GM18951 (cell line): ENCODE data around the gene ARHGAP22.

Source experiments
- POLR2A ChIP-seq: IDR thresholded peaks from 4 replicates; pipeline ENCODE4 v1.6.1; 2011; ENCODE audit warnings: mild to moderate bottlenecking; ENCODE audit not compliant: insufficient read length, insufficient read depth; ENCODE audit errors: extremely low read depth
- in situ Hi-C: fragments of 300-500 bp; cut with MboI; formaldehyde crosslinking; loops from one replicate; pipeline ENCODE4 v1.12.0; 2022; ENCODE audit warnings: low sequenced_read_pairs, mixed read lengths, inconsistent platforms; ENCODE audit not compliant: unreplicated experiment

The ARHGAP22 gene

GRCh38 chr10:48399551-48399950 is 205.3 kb downstream of the ARHGAP22 start:
- TF ChIP-seq POLR2A: no peak
- in situ Hi-C loops: no loop called here

GRCh38 chr10:48399056-48399541 is 205.8 kb downstream of the ARHGAP22 start:
- no peak for TF ChIP-seq POLR2A

DNA sequence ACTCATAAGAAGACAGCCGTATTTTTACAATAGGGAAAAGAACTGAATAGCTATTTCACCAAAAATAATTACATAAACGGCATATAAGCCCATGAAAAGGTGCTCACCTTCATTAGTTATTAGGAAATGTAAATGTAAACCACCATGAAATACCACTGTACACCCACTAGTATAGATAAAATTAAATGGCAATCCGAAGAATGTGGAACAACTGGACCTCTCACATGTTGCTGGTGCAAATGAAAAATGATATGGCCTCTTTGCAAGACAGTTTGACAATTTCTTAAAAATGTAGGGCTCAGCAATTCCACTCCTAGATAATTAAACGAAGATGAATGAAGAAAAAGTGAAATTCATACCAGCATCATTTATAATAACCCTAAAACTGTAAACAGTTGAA is 206.6 kb downstream of the ARHGAP22 start:
- TF ChIP-seq POLR2A: no peak

More at GRCh38 chr10:48399056-48399541, 205.8 kb downstream of the ARHGAP22 start:
- in situ Hi-C loops: no loop called here

More for the DNA sequence above, 206.6 kb downstream of the ARHGAP22 start:
- in situ Hi-C loops: no loop called here
